Activated CD8-positive, alpha-beta memory T cell treated with anti-CD3 and anti-CD28 coated beads for 48 hours (primary cell): ENCODE measurements around the gene ELP5.
"Not testable (repeated sequence)": the region's sequence is repeated elsewhere in the genome, so short reads cannot be mapped to it uniquely, and the experiment has no call there.

Experiments
- DNase-seq, 3 experiments: peaks; one replicate each; pipeline ENCODE4 v3.0.0-alpha.2; 2020; ENCODE audit warnings: low read depth in 2 of 3, low spot score in 2 of 3

ELP5 gene

GRCh38 chr17:7235693-7236665 is 16.0 kb upstream of the ELP5 start:
- no peak for DNase-seq

- no peak for DNase-seq
Observed at GRCh38 chr17:7236808-7237207, 15.2 kb upstream of the ELP5 start.

GRCh38 chr17:7237266-7237760 is 14.7 kb upstream of the ELP5 start:
- DNase-seq, result no peak

- peak; percentile 70 to 79 (median 70) for DNase-seq
Observed at GRCh38 chr17:7237761-7238419, 14.1 kb upstream of the ELP5 start.

GRCh38 chr17:7238420-7239090 is 13.5 kb upstream of the ELP5 start:
- DNase-seq, result no peak

- DNase-seq, result peak; percentile 83 to 97 (median 92)
Observed at GRCh38 chr17:7239091-7240027, 12.7 kb upstream of the ELP5 start, which contains the start of gene PHF23. Gene PHF23, minus strand, starts transcription at chr17:7239457. Its CDS starts 178 bp downstream, at chr17:7239279.

GRCh38 chr17:7240375-7240774 is 11.6 kb upstream of the ELP5 start:
- DNase-seq, result no peak

GRCh38 chr17:7241090-7241733 is 10.8 kb upstream of the ELP5 start:
- DNase-seq, result no peak

GRCh38 chr17:7241783-7242716 is 10.0 kb upstream of the ELP5 start, which contains the start of gene GABARAP:
Gene GABARAP, minus strand, starts transcription at chr17:7242449. Its CDS starts 119 bp downstream, at chr17:7242330.
- DNase-seq, result peak; percentile 76 to 98 (median 93)

- DNase-seq, result peak; percentile 79 to 89 (median 86)
Observed at GRCh38 chr17:7242717-7243452, 9.1 kb upstream of the ELP5 start.

GRCh38 chr17:7243453-7243729 is 8.6 kb upstream of the ELP5 start:
- no peak for DNase-seq

GRCh38 chr17:7243838-7244237 is 8.2 kb upstream of the ELP5 start:
- DNase-seq, result not testable (repeated sequence)

- DNase-seq, result no peak
Observed at GRCh38 chr17:7246779-7247178, 5.2 kb upstream of the ELP5 start.

GRCh38 chr17:7248796-7249195 is 3.2 kb upstream of the ELP5 start:
- no peak for DNase-seq

- DNase-seq, result no peak
Observed at GRCh38 chr17:7249214-7249613, 2.8 kb upstream of the ELP5 start.

GRCh38 chr17:7249830-7250229 is 2.2 kb upstream of the ELP5 start:
- DNase-seq, result no peak

- DNase-seq, result no peak
Observed at GRCh38 chr17:7250695-7251627, 1.1 kb upstream of the ELP5 start.
